HS-27A (cell line): ENCODE measurements around the gene CFAP299.

ENCODE experiments used
- DNase-seq: peaks from one replicate; pipeline ENCODE4 v3.0.0-alpha.2; 2012; ENCODE audit warnings: low read depth, missing footprints

The CFAP299 gene

DNA sequence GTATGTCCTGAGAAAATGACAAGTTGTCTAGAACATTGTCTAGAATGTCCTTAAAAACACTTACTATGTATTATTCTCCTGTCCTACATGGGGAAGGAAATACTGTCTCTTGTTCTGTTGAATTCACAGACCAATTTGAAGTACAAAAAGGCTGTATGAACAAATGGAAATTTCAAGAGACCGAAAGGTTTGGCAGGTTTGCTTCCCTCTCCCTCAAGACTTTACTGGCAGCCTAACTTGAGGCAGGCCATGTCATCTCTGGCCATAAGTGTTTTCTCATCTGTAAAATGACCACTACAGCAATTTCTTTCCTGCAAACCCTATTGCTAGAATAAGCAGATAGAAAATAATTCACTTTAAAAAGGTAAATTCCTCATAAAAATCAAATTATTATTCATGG lies 503.8 kb downstream of the CFAP299 start:
- DNase-seq, result no peak

DNA sequence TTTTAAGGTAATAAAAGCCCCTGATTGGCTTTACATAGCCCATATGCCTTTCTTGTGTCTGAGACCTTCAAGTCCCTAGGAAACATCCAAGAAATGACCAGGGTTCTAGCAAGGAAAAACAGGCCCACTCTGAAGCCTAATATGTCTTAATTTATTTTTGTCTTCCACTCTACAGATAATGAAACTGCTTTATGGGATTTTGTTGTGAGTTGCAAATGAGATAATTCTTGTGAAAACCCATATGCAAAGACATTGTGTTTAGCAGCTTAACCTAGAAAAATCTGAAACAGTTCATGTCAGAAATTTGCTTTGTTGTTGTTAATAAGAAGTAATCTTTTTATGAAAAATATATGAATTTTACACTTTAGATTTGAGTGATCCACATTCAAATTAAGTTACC lies 504.3 kb downstream of the CFAP299 start:
- no peak for DNase-seq

DNA sequence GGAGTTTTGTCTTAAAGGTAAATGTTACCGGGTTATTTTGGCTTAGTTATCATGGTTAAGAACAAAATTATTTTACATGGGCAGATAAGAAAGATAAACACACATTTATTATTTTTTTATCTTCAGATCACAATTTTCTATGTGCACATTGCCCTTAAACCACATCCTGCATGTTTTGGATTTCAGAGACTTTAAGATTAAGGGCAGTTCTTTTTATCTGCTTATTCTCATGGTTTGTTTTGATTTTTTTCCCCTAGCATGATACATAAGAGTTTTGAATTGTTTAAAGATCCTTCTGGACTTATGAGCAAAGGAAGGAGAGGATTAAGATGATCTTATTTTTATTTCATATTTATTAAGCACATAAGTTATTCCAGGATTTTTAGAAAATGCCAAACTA lies 504.9 kb downstream of the CFAP299 start:
- no peak for DNase-seq

DNA sequence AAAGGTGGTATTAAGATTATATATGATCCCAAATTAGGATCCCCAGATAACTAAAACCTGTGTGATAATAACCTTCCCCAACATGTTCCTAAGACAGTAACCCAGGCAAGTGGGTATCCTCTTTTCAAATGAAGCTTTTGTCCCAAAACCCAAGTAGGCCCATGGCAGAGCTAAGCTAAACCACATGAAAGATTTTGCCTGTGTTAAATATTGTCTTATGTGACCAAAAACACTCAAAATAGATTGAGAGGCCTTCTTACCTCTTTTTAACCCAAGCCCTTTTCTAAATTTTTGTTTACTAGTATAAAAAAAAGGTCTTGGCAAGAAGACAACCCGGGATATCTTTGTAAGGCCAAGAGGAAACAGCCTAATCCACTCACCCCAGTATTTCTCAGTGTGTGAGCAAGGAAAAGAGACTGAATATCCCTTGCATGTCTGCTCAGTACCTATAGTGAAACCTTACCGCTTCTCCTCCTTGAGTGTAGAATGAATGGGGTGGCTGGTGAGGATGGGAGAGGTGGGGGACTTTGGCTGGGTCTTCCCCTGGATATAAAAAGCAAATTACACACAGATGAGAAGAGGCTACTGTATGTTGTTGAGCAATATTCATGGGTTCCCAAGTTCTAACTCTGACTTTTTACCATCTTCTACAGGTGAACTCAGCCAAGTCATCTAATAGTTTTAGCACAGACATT lies 506.2 kb downstream of the CFAP299 start:
- DNase-seq, result no peak

DNA sequence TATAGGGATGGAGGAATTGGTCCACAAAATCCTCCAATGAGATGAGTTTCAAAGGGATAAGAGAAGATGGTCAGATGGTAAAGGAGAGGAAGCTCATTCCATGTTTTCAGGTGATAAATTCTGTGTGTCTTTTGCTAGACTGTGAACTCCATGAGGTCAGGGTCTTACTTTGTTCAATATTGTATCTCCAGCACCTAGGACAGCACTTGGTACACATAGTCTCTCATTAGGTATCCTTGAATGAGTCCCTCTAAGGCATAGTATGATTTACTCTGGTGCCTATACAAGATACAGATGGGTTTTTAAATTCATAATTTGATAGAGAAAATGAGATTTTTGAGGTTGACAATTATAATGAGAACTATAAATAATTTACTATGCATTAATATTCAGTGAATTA lies 510.7 kb downstream of the CFAP299 start:
- DNase-seq, result no peak

DNA sequence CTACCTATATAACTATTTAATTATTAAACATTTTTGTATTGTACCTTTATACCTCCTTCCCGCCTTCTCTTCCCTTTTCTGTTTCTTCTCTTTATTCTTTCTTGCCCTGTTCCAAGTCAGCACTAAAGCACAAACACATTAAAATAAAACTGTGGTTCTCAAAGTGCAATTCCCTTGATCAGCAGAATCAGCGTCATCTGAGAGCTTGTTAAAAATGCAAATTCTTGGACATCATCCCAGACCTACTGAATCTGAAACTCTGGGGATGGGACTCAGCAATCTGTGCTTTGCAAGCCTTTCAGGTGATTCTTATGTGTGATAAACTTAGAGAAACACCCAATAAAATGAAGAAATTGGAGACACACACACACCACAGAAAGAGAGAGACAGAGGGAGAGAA lies 516.5 kb downstream of the CFAP299 start:
- DNase-seq, result no peak

DNA sequence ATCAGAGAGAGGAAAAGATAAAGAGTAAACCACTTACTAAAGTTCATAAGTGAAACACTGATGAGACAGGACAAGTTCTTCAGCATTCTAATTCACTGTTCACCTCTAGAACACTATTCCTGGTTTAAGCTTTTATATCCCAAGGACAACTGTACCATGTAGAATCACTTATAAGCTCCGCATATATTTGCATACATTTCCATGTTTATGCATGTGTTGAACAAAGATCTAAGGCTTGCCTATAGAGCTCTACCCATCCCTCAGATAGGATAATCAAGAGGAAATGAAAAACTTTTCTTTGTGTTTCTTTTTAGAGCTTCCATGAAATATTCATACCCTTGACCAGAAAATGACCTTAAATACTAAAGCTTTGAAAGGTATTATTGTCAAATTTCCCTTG lies 538.0 kb downstream of the CFAP299 start:
- no peak for DNase-seq

DNA sequence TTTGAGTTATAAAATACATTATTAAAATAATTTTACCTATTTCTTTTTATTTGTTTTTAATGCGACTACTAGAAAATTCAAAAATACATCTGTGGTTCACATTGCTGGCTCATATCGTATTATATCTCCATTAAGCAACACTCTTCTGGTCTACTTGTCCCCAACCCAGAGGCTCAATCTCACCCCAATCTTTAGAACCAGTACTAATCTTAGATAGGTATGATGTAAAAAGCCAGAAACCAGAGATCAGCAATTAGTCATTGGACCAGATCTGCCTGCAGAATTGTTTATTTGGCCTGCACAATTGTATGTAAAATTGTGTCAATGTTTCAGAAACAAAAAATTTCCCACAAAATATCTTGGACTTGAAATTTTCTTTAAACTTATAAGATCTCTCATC lies 539.4 kb downstream of the CFAP299 start:
- no peak for DNase-seq

DNA sequence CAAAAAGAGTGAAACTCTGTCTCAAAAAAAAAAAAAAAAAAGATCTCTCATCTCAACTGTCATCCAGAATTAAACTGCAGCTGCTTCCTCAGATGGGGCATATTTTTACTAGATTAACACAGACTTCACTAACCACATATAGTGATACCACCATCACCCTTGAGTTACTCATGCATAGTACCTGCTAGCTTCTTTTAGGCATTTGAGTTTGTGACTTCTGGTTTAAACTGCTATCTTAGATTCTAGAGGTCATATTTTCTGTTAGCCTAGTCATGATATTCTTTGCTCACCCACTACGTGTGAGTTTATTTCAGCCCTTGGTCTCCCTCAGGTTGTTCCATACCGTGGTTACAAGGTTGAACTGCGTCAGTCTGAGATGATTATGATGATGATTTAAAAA lies 540.1 kb downstream of the CFAP299 start:
- no peak for DNase-seq

DNA sequence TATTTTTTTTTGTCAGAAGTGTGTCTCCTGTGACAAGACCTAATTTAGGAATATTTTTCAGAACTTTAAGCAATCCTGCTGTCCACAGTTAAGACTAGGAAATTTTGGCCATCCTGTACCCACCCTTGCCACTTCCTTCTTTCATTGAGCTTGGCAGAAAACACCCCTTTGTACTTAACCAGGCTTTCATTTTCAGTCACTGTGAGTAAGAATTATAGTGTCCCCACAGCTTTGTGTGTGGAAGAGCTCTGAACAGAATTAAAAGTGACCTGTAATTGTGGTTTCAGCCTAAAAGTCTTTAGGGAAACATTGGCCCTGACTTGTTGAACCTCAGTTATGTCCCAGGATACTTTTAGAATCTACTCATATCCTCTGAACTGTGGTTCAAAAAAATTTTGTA lies 541.3 kb downstream of the CFAP299 start:
- DNase-seq, result no peak

DNA sequence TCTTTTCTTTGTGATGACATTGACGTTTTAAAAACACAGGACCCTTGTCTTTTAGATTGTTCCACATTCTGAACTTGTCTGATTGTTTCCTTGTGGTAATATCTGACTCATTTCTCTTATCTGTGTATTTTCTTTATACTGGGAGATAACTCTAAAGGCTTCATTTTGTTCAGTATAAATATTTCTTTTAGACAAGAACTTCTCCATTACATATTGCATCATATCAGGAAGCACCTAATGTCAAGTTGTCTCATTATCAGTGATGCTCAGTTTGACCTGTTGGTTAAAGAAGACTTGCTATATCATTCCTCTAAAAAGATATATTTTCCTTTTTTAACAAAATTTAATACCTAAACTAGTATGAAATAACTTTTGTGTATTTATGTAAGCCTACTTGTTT lies 542.7 kb downstream of the CFAP299 start:
- DNase-seq, result no peak

DNA sequence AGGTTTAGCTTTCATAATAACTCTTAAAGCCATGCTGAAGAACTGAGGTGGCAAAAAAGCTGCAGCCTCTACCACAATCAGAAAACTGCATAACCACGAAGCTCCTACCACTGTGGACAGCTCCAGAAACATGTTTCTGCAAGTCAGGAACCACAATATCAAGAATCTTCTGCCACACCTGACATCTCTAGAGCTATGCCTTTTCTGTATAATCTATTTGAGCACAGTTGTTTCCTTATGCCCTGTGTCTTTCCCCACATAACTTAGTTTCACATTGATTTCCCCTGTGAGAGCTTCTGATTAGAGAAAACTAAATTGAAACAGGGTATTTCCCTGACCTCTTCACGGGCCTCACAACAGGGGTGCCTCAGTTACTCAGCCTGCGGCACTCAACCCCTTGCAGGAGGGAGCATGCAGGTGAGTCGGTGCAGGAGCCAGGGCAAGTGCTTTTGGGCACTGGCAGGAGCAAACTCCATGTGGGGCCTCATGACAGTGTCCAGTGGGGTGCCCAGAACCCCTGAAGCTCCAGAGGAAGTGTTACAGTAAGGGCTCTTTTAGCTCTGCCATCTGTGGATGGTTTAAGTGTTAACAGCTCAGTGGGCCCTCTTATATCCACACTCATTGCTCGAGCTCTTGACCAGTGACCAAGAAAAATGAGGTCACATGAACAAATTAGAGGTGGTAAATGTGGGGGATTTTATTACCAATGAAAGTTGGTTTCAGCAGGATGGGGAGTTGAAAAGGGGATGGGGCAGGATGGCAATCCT lies 562.2 kb downstream of the CFAP299 start:
- no peak for DNase-seq

DNA sequence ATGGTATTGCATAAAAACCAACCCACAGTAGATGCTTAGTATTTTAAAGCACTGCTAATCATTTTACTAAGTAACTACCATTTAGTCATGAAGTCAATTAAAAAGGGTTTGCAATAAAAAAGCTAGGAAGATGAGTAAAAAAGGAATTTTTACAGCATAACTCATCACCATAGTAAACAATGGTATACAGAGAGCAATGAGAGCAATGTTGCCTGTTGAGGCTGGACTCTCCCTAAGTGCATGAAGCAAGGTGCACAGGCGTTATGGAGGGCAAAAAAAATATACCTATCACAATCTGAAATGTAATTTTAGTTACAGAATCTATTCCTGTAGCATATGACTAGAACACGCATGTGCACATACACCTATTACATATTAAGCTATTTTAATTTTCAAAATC lies 565.4 kb downstream of the CFAP299 start:
- DNase-seq, result no peak

DNA sequence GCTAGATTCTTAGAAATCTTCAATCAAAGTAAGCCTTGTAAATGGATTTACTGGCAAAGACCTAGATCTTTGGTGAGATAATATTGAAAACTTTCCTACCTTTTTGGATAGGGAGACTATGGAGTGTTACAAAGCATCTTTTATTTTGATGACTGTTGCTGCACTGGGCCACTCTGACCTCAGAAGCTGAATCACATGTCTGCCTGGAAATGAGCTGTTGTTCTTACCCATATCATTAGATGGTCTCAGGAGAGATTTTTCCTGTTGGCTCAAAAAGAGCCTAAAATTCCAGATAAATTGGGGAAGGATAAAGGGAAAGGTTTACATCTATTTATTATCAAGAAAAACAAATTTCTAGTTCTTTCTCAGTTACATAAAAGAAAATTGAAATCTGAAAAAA lies 567.5 kb downstream of the CFAP299 start:
- no peak for DNase-seq

DNA sequence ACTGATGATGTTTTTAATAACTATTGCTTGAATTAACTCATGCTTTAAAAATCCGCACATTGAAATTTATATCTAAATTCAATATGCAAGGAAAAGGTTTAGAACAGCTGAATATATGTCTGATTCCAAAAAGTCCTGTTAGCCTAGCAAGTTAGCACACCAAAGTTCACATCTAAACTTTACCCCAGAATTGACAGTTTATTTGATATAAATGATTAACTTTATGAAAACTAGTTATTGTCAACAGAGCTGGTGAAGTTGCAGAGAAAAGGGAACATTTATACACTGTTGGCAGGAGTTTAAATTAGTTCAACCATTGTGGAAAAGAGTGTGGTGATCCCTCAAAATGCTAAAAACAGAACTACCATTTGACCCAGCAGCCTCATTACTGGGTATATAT lies 574.4 kb downstream of the CFAP299 start:
- no peak for DNase-seq

DNA sequence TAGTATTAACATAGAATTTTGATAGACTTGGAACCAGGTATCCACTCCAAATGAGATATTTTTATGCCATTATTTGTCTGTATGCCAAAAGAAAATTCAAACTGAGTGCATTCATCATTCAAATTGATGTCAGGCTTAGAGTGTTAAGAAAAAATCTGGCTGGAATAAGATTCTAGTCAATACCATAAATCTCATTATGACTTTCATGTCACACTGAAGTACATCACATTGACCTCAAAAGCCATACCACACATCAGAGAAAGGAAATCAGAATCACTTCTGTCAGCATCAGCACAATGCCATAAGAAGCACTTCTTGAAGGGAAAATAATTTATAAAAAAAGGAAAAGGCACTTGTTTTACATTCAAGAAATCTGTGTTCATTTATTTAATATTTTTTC lies 575.9 kb downstream of the CFAP299 start:
- DNase-seq, result no peak

DNA sequence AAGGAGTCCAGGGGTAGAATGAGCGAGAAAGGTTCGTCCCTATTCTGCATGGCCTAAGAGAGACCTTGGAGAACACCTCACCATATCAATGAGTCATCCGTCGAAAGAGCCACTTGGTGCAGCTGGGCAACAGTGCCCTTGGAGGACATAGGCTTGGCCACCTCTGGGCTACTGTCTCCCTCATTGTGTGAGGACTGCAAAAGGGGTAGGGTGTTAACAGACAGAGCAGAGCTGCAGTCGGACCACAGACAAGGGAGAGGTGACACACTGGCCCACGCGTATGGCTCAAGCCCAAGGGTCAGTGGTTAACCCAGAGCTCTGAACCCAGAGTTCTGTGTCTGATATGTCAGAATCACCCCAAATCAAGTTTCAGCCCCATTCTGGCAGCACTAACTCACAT lies 576.8 kb downstream of the CFAP299 start:
- no peak for DNase-seq

DNA sequence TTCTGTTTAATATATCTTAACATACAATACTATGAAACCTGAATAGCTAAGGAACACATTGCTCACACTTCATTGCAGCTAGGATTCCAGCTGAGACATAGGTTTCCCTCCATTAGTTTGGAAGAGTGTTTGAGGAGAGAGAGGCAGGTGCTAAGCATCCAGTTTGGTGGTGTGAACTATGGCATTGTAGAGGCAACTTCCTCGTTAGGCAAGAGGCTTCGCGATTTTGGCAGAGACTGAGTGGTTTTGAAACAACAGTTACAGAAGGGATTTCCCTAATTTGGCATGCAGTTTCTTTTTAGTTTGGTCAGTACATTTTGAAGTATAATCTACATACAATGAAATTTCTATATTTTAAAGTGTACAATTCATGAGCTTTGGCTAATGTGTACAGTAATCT lies 577.9 kb downstream of the CFAP299 start:
- no peak for DNase-seq

DNA sequence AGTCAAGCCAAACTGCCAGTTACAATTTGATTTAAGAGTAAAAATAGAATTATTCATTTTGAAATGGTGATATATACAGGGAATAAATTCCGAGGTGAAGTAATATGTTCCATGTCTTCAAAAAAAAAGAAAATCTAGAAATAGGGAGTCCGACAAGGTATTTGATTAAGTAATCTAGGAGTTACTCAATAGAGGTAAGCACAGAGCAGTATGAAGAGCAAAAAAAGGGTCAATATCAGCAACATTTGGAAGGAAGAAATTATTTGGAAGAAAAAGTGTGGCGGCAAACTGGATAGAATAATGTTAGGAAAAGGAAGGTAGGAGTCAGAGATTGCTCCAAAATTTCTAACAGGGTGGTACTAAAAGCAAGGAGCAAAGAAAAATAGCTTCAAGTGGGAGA lies 581.2 kb downstream of the CFAP299 start:
- no peak for DNase-seq

DNA sequence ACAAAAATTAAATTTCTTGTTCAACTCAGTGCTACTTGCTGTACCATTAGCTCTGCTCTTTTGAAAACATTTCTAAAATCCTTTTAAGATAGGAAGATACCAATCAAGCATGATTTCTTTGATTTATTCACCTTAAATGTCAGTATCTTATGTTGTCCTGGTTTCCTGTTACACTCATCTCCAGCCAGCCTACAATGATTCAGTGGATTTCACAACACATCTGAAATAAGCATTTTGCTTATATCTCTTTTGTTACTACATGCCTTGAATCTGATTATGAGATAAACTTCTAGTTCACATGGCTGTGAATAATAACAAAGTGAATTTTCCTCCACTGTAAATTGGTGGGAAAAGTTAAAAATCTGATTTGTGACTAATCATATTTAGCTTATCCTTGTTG lies 582.5 kb downstream of the CFAP299 start:
- DNase-seq, result no peak

DNA sequence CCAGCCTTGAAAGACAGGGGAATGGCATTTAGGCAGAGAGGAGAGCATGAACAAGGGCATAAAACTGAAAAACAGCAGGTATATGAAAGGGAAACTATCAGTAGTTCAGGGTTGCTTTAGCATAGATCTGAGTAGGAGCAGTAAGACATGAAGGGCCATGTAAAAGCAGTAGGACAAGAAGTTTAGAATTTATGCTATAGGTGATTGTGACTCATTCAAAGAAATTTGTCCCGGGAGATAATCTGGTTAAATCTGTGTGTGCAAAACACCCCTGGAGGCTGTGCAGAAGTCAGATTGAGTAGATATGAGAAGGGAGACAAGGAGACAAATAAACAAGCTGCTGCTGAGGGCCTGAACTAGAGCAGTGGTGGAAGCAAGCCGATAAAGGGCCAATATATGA lies 585.9 kb downstream of the CFAP299 start:
- no peak for DNase-seq

DNA sequence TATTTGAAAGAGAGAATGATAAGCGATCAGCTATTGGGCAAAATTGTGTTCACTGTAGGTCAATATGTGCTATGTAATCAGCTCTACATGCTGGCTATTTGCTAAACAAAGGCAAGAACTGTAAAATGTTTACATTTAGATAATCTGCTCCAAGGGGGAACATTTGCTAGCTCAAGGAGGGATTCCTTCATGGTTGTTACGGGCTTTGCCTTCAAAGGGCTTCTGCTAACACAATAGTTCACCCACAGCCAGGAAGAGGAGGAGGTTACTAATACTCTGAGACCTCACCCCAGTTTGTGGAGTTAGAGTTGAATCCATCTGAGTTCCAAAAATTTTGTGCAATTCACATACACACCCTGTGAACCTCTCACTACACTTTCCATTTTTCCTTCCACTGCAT lies 587.4 kb downstream of the CFAP299 start:
- no peak for DNase-seq

DNA sequence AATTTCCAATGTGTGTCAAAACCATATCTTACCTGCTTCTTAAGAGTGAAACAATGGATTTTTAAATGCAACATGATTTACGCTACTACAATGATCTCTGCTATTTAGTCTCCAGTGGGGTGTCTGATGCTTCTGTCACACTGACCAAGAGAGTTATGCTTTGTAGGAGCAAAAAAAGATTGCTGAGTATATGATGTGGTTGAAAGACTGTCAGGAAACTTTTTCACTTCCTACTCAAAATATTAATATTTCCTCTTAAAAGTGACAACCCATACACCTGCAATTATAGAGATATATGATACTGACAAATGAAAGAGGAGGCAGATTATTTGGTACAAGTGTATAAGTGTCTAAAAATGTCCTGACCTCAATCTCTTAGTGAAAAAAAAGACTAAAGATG lies 589.8 kb downstream of the CFAP299 start:
- DNase-seq, result no peak

DNA sequence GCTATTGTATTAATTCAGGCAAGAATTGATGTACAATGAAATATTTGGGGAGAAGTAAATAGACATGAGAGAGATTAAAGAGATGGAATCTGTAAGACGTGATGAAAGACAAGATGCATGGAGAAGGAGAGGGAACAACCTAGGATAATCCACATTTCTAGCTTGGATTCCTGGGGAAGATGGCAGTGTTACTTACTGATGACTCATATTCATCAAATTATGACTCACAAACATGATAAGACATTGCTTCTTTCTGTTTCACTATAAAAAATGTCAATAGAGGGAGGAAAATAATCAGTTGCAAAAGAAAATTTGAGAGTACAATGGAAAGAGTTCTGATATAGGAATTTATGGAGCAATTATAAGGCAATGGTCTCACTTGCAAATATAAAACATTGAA lies 590.9 kb downstream of the CFAP299 start:
- no peak for DNase-seq
